ENCODE results near the gene SCN2A. TPM values are rescaled to one million over a fixed set of nuclear protein-coding genes. Genes with fewer than 3 reads are reported as not detected.

SCN2A gene
- total RNA-seq, 1 experiment from 2014 or later = 0.24 TPM

DNA sequence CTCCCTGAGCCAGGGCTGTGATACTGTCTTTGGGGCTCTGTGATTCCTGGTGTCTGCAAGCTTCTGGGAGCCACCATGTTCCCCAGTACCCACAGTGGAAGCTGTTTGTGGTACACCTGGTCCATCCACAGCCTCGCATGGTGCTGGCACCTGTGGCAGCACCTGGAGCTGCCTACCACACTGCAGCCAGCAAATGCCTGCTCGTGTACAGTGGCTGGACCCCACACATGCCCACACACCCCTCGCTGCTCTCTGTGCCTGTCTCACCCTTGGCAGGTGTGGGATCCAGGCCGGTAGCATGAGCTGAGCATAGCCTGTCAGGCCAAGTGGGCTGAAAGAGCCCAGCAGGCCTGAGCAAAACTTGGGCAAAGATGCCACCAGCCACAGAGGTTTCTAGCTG lies 188.5 kb downstream of the SCN2A start:
- H2BK20ac ChIP-seq (ENCODE audit: low read depth, low read length, poor library complexity, severe bottlenecking) = no peak overlapping the region
- TF ChIP-seq, protein P1, sequence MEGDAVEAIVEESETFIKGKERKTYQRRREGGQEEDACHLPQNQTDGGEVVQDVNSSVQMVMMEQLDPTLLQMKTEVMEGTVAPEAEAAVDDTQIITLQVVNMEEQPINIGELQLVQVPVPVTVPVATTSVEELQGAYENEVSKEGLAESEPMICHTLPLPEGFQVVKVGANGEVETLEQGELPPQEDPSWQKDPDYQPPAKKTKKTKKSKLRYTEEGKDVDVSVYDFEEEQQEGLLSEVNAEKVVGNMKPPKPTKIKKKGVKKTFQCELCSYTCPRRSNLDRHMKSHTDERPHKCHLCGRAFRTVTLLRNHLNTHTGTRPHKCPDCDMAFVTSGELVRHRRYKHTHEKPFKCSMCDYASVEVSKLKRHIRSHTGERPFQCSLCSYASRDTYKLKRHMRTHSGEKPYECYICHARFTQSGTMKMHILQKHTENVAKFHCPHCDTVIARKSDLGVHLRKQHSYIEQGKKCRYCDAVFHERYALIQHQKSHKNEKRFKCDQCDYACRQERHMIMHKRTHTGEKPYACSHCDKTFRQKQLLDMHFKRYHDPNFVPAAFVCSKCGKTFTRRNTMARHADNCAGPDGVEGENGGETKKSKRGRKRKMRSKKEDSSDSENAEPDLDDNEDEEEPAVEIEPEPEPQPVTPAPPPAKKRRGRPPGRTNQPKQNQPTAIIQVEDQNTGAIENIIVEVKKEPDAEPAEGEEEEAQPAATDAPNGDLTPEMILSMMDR (conservative IDR thresholded peaks at IDR 0.05) = no peak
- no peak overlapping the region for H3K56ac ChIP-seq (ENCODE audit: insufficient read length, low read depth, low read length)
- H3K4me2 ChIP-seq (ENCODE audit: insufficient read depth, insufficient read length, low read length) = no peak overlapping the region
- H3K23ac ChIP-seq (ENCODE audit: insufficient read length, low read depth, low read length) = no peak overlapping the region
- H3K9ac ChIP-seq (ENCODE audit: extremely low read depth, insufficient read length, low read length) = no peak overlapping the region
- H2BK12ac ChIP-seq (ENCODE audit: insufficient read length, low read depth, low read length) = no peak overlapping the region
- no peak overlapping the region for H2AK5ac ChIP-seq (ENCODE audit: insufficient read length, low read length)
- no peak overlapping the region; the same call in 1 of the 2 replicates for H3K14ac ChIP-seq (ENCODE audit: insufficient read depth, low read length)
- no peak overlapping the region for H2BK120ac ChIP-seq (ENCODE audit: low read depth, low read length, poor library complexity, severe bottlenecking)
- no peak for DNase-seq
- Mint-ChIP-seq H3K36me3 (ENCODE audit: insufficient read depth in 1 of 3, low read depth in 3 of 3) (peaks cover 9 to 14% (median 12%) of the 10 kb centered on the region in 3 experiments), H3K27me3 (ENCODE audit: low read depth) (no peaks in the 10 kb centered on the region), H3K27ac (no peak overlapping the region; a peak in 1 of 7 replicates), H3K9me3 (peaks cover 12 to 25% of the 10 kb centered on the region in 2 experiments), H3K4me3 (no peak overlapping the region), H3K4me1 (peaks cover 2 to 5% of the 10 kb centered on the region in 2 experiments; a peak in 2 of 4 replicates)
- H3K79me1 ChIP-seq (ENCODE audit: insufficient read depth, low read depth, low read length, poor library complexity, severe bottlenecking) = no peaks in the 10 kb centered on the region
- no peaks in the 10 kb centered on the region for H3K23me2 ChIP-seq (ENCODE audit: insufficient read length, low read depth, low read length, poor library complexity, severe bottlenecking)
- WGBS (ENCODE audit: extremely low coverage, insufficient read length, low lambda C conversion rate) = no CpG with 5 or more reads among the region's 4 CpGs
- H3K27me3 ChIP-seq (ENCODE audit: insufficient read depth, low read length) = no peaks in the 10 kb centered on the region
- H3K4ac ChIP-seq (ENCODE audit: low read depth, low read length) = no peak overlapping the region
- no peaks in the 10 kb centered on the region for H3K9me3 ChIP-seq (ENCODE audit: control insufficient read depth, low read depth, low read length)
- H3T11ph ChIP-seq (ENCODE audit: low read length) = no peak overlapping the region
- no peak overlapping the region for H3K18ac ChIP-seq (ENCODE audit: insufficient read length, low read depth, low read length)
- H2BK5ac ChIP-seq (ENCODE audit: insufficient read length, low read length) = no peak overlapping the region
- no peaks in the 10 kb centered on the region for H4K20me1 ChIP-seq (ENCODE audit: control insufficient read depth, insufficient read depth, insufficient read length)
- no peak overlapping the region for H2AFZ ChIP-seq (ENCODE audit: low read length)
- H4K91ac ChIP-seq (ENCODE audit: insufficient read length, low read depth, low read length) = no peak overlapping the region
- H4K5ac ChIP-seq (ENCODE audit: insufficient read length, low read depth, low read length) = no peak overlapping the region
- H3K4me1 ChIP-seq (ENCODE audit: insufficient read depth, low read length) = no peaks in the 10 kb centered on the region
- no peak overlapping the region for H4K8ac ChIP-seq (replicated peaks; ENCODE audit: insufficient read length, low read depth, low read length)
- no peak overlapping the region for H3K27ac ChIP-seq (ENCODE audit: insufficient read length, low read depth, low read length)
- no peak overlapping the region for H2BK15ac ChIP-seq (ENCODE audit: low read depth, low read length)
- H3K79me2 ChIP-seq (ENCODE audit: insufficient read depth, low read length) = no peaks in the 10 kb centered on the region

All from H9 (cell line).